HPDE6-E6E7 (cell line): ENCODE results near the gene NUAK2.

Experiments
- DNase-seq: peaks from one replicate; pipeline ENCODE4 v3.0.0; 2011; ENCODE audit warnings: missing footprints; ENCODE audit errors: extremely low spot score

NUAK2 gene

GRCh38 chr1:205346956-205347574, 25.5 kb upstream of the NUAK2 start:
- DNase-seq = peak; percentile 37

GRCh38 chr1:205345761-205346160, 24.2 kb upstream of the NUAK2 start:
- DNase-seq = no peak

GRCh38 chr1:205344066-205344928, 22.8 kb upstream of the NUAK2 start:
- no peak for DNase-seq

GRCh38 chr1:205343431-205344065, 22.0 kb upstream of the NUAK2 start:
- DNase-seq = no peak

GRCh38 chr1:205342986-205343385, 21.4 kb upstream of the NUAK2 start:
- no peak for DNase-seq

GRCh38 chr1:205340676-205341075, 19.1 kb upstream of the NUAK2 start:
- no peak for DNase-seq

GRCh38 chr1:205339717-205340116, 18.2 kb upstream of the NUAK2 start:
- no peak for DNase-seq

- no peak for DNase-seq
These were observed 17.7 kb upstream of the NUAK2 start for GRCh38 chr1:205339197-205339702.

GRCh38 chr1:205338011-205338410, 16.5 kb upstream of the NUAK2 start:
- no peak for DNase-seq

GRCh38 chr1:205337481-205337880, 15.9 kb upstream of the NUAK2 start:
- DNase-seq = no peak

- DNase-seq = peak; percentile 86
These were observed 14.1 kb upstream of the NUAK2 start for GRCh38 chr1:205335692-205336091.

- DNase-seq = no peak
These were observed 10.7 kb upstream of the NUAK2 start for GRCh38 chr1:205332015-205332791.

- DNase-seq = no peak
These were observed 8.6 kb upstream of the NUAK2 start for GRCh38 chr1:205330150-205330549.

GRCh38 chr1:205329719-205330118, 8.2 kb upstream of the NUAK2 start:
- DNase-seq = no peak

GRCh38 chr1:205328476-205328875, 6.9 kb upstream of the NUAK2 start:
- DNase-seq = no peak

GRCh38 chr1:205326812-205327466, 5.4 kb upstream of the NUAK2 start:
- DNase-seq = no peak

- peak; percentile 62 for DNase-seq
These were observed 3.9 kb upstream of the NUAK2 start for GRCh38 chr1:205325334-205325884.

- no peak for DNase-seq
These were observed 3.2 kb upstream of the NUAK2 start for GRCh38 chr1:205324781-205325180.

- no peak for DNase-seq
These were observed 2.2 kb upstream of the NUAK2 start for GRCh38 chr1:205323794-205324193.

- DNase-seq = no peak
These were observed 376 bp upstream of the NUAK2 start for GRCh38 chr1:205321959-205322283.
